Right ventricle myocardium superior (tissue), 1 donor: Measurements from ENCODE around the gene CYSRT1. TPM values are rescaled to one million over a fixed set of nuclear protein-coding genes. Genes with fewer than 3 reads are reported as not detected.
"Not testable (repeated sequence)": the region's sequence is repeated elsewhere in the genome, so short reads cannot be mapped to it uniquely, and the experiment has no call there.

Source experiments
- ATAC-seq: fragments of 200-7000 bp; cut with Tn5 transposase; one replicate; pipeline ENCODE4 v1.9.1; 2020; ENCODE audit warnings: mild to moderate bottlenecking; ENCODE audit not compliant: poor library complexity
- DNase-seq: peaks from one replicate; pipeline ENCODE4 v3.0.0-alpha.2; 2020
- intact Hi-C: fragments of 100-400 bp; cut with DNase I; formaldehyde crosslinking; loops from one replicate; pipeline ENCODE4 v1.11.2; 2022
- total RNA-seq: library from RNA; stranded (reverse); fragmentation: NEBNext Ultra II Directional; extraction: Animal tissue kit (Norgen Biotek cat#: 25700); gene quantifications from one replicate; pipeline ENCODE4 v1.2.1, GENCODE V29; 2021
- donor health status: DM: no; HTN: yes; CAD: no; lungs with severe emphysema.

The CYSRT1 gene
- total RNA-seq, 1 donor from 2014 or later: not detected

DNA sequence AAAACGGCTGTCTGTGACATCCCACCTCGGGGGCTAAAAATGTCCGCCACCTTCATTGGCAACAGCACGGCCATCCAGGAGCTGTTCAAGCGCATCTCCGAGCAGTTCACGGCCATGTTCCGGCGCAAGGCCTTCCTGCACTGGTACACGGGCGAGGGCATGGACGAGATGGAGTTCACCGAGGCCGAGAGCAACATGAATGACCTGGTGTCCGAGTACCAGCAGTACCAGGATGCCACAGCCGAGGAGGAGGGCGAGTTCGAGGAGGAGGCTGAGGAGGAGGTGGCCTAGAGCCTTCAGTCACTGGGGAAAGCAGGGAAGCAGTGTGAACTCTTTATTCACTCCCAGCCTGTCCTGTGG is 18.3 kb downstream of the CYSRT1 start:
- ATAC-seq, DNase-seq, intact Hi-C loops: not testable (repeated sequence)

DNA sequence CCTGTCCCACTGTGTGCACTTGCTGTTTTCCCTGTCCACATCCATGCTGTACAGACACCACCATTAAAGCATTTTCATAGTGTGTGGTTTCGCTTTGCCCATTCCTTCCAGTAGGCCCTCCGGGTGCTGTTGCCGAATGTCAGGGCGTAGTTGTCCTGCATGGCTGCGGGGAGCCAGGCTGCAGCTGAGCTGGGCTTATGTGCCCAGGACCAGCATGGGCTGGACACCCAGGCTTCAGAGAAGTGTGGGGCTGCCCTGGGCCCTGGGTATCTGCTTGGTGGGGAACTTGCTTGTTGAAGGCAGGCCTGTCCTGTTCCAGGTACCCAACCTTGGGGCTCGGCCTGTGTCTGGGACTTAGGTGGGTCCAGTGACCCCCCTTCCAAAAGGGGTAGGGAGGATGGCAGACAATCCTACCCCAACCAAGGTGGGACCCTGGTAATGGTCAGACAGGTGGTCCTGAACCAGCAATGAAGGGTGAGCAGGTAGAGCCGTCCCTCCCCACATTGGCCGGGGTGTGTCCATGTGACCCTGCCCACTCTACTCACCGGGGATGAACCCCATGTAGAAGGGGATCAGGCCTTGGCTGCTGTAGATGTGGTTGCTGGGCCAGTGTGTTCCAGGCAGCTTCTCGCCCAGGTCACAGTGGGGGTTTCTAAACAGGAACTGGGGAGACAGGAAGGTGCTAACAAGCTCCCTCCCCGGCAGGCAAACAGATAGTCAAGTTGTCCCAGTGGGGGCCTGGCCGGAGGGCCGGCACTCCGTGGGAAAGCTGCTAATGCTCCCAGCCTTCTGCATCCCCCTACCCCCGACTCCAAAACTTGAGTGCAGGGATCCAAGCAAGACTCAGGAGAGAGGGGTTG is 18.9 kb downstream of the CYSRT1 start:
- ATAC-seq (no peak), DNase-seq (no peak)
- intact Hi-C loops: no loop called here

DNA sequence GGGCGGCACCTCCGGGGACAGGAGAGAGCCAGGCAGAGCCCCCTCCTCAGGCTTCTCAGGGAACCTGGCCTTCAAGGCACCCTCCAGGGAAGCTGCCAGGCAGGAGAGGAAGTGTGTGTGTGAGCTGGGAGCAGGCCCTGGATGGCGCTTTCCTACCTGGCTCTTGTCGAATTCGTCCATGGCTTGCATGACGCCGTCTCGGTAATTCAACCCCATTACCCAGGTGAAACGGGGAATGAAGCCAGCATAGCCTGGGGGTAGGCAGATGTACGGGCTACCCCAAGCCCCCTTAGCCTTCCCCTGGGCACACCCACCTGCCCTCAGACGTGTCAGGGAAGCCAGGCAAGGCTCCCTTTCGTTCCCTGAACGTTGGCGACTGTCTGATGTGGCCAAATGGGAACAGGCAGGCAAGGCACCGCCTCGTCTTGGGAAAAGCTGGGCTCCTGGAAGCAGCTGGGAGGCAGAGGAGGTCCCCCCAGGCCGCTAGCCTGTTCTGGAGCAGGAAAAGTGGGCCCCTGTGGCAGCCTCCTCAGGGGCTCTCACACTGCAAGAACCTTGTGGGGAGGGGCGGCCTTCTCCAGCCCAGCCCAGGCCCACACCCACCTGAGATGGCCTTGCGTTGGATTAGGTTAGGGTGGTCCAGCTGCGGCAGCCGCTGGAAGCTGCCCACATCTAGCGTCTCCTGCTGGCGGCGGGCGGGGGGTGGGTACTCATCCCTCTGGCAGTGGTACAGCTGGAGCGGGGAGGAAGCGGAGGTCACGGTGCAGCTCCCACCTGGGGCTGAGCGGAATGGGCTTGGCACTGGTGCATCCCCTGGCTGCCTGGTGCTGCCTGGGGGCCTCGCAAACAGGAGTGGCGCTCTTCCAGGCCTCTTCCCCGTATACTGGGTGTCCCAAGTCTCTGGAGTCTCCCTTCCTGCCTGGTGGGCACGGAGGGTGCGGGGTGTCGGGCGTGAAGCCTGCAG is 19.8 kb downstream of the CYSRT1 start:
- intact Hi-C loops: no loop called here
- ATAC-seq: no peak
- DNase-seq: no peak

DNA sequence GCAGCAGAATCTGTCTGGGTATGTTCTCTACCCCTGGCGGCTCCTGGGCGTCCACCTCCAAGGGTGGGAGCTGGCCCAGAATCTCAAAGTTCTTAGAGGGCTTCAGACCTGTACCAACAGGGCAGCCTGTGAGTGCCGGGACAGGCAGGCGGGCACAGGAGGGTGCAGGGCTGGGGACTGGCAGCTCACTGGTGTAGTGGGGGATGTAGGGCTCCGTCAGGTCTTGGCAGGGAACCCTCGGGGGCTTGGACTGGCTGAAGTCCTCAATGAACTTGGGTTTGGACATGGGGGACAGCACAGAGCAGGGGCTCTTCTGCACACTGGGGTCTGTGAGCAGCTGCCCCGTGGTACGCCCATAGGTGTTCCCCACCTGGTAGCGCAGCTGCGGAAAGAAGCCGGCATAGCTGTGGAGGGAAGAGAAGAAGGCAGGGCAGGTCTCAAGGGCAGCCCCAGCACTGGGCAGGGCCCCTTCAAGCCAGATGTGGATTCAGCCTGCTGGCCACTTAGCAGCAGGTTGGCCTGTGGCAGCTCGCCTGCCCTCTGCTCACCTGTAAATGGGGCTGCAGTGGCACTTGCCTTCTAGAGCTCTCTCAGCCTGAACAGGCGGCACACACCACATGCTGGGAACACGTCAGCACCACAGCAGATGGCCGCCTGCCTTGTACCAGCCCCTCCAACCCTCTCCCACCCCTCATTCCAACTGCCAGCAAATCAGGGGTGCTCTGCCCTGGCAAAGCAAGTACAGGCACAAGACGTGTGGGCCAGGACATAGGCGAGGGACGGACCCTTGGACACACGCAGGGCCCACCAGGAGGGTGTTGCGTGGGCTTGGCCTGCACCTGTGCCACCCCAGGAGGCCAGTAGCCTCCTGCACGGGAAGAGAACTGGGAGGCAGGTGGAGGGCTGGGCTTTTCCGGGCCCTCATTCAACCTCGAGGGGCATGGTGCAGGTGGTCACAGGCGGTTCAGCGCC is 20.8 kb downstream of the CYSRT1 start:
- intact Hi-C loops: no loop called here
- no peak for ATAC-seq
- DNase-seq: no peak

DNA sequence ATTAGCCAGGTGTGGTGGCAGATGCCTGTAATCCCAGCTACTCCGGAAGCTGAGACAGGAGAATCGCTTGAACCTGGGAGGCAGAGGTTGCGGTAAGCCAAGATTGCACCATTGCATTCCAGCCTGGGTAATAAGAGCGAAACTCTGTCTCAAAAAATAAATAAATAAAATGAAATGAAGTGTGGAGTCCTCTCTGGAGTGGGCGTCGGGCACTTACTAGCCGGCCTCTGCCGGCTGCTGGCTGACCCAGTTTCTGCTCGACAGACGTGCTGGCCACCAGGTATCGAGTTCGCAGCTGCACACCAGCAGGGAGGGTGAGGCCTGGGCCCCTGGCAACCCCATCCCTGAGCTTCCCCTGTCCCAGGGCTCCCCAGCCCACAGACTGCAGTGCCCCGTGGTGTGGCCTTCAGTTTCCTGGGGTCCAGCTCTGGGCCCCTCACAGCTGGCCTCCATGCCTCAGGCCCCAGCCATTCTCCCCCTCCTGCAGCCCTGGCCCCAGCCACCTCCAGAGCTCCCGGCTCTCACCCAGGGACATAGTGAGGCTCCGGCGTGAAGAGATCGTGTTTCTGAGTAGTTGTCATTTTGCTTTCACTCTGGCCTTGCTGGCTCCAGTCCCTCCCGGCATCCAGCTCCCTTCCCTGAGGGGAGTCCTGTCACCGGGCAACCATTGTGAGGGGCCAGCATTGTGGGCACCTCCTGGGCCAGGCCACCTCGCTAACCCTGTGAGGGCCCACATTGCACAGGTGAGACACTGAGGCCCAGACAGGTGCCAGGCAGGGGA is 22.4 kb downstream of the CYSRT1 start:
- DNase-seq: no peak
- no peak for ATAC-seq
- intact Hi-C loops: no loop called here

DNA sequence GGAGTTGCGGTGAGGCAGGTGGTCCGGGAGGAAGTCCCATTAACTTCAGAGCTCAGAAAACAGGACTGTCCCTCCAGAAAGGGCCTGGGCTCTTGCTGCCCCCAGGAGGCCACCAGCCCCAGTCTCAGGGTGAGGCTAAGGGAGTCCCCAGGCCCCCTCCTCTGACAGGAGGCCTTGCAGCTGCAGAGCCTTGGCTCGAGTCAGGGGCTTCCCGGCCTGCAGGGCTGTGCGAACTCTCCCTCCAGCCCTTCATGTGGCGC is 22.9 kb downstream of the CYSRT1 start:
- intact Hi-C loops: no loop called here
- ATAC-seq (no peak), DNase-seq (no peak)

DNA sequence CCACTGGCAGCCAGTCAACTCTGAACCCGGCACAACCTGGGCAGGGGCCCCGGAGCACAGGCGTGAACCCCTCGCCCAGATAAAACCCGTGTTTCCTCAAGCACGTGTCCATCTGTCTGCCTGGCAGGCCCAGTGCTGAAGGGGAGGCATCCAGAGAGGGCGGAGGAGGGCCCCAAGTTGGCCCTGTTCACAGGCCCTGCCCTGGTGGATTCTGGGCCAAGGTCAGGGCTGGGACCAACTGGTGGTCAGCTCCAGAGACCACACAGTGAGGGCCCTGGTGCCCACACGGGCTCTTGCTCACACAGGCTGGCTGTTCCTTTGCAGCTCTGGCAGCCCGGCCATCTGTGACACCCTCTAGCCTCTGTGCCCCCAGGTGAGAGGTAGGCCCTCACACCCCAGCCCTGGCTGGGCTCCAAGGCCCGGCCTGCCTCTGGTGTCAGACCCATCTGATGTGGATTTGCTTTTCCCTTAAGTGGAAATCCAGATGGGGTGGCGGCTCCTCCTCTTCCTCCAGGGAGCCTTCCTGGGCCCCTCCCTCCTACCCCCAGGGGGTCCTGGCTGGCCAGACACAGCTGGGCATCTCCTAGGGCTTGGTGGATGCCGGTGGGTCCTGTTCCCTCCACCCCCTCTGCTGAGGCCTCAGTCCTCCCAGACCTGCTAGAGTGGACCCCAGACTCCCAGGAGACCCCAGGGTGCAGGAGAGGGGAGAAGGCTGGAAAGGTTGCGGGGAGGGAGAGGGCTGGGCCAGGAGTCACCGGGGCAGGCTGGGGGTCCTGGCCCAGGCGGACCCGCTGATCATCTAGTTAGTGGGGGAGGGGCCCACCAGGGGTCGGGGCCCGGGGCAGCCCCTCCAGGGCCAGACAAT is 25.6 kb downstream of the CYSRT1 start:
- DNase-seq (peak; percentile 64), ATAC-seq (peak; percentile 36)
- intact Hi-C loops: no loop called here

DNA sequence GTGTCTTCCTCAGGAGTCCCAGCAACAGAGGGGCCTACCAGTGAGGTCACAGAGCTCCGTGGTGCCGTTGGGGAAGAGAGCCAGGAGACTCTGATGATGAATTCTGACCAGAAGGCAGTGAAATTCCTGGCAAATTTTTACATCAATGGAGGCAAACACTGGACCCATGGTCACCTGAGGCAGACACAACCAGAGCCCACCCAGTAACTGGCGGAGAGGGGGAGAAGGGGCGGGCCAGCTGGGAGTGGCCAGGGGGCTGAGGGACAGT is 26.2 kb downstream of the CYSRT1 start, which contains the start of gene STPG3:
Gene STPG3, plus strand, starts transcription at position 93 of the 268 bp plus-strand sequence. Its CDS starts 1 bp downstream, at position 94.
- DNase-seq (no peak), ATAC-seq (no peak)
- intact Hi-C loops: no loop called here

DNA sequence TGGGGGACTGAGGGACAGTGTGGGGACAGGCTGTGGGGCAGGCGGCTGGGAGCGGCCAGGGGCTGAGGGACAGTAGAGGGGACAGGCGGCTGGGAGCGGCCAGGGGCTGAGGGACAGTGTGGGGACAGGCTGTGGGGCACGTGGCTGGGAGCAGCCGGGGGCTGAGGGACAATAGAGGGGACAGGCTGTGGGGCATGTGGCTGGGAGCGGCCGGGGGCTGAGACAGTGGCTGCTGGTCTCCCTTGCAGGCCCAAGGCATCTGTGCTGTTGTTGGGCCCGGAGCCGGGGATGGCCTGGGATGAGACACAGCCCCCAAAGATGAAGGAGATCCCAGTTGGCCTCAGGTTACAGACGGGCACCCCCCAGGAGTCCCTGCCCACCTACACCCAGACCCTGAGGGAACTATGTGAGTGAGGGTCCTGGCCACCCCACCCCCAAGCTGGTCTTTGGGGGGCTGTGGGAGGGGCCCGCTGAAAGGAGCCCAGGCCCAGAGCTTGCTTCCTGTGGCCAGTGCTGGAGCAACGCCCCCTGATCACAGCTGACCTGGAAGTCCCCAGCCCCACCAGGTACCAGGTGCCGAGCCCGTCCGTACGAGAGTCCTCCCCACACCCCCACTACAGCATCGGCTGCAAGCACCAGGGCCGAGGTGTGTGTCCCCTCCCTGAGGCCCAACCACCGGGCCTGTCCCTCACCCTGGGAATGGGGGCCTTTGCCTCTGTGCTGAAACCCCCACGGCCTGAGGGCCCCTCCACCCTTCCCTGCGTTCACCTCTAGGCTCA is 26.7 kb downstream of the CYSRT1 start:
- DNase-seq (no peak), ATAC-seq (no peak)
- intact Hi-C loops: no loop called here

DNA sequence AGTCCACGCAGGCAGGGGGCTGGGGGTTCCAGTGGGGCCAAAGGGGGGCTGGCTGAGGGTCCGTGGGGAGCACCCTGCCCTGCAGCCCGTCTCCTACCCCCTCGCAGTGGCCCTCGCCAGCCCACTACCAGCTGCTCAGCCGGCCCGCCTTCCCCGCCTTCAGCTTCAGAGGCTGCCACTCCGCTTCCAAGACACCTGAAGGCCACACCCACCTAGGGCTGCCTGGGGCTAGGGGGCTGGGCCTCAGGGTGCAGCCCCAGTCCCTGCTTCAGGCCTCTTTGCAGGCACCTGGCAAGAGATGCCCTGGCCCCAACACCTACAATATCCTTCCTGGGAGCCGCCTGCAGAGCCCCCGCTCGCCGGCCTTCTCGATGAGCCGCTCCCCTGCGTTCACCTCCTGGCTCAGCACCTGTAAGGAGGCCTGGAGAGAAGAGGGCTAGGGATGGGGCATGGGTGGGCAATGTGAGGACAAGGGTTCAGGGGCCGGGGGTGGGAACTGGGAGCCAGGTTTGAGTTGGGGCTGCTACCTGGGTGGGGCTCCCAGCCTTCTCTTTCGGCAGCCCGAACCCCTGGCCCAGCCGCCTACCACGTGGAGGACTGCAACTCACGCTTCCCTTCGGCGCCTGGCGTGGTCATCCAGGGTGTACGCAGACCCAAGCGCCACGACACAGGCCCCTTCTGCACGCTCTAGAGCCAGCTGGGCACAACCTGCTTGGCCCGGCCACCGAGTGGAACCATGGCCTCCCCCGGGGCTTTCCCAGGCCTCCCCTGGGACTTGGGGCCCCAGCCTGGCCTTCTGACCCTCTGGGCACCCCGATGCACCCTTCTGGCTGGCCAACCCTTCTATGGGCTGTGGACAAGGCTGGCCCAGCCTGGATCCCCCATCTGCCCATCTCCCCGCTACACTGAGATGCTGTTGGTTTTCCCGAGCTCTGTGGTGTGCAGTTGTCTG is 27.9 kb downstream of the CYSRT1 start:
- ATAC-seq (no peak), DNase-seq (no peak)
- intact Hi-C loops: no loop called here

DNA sequence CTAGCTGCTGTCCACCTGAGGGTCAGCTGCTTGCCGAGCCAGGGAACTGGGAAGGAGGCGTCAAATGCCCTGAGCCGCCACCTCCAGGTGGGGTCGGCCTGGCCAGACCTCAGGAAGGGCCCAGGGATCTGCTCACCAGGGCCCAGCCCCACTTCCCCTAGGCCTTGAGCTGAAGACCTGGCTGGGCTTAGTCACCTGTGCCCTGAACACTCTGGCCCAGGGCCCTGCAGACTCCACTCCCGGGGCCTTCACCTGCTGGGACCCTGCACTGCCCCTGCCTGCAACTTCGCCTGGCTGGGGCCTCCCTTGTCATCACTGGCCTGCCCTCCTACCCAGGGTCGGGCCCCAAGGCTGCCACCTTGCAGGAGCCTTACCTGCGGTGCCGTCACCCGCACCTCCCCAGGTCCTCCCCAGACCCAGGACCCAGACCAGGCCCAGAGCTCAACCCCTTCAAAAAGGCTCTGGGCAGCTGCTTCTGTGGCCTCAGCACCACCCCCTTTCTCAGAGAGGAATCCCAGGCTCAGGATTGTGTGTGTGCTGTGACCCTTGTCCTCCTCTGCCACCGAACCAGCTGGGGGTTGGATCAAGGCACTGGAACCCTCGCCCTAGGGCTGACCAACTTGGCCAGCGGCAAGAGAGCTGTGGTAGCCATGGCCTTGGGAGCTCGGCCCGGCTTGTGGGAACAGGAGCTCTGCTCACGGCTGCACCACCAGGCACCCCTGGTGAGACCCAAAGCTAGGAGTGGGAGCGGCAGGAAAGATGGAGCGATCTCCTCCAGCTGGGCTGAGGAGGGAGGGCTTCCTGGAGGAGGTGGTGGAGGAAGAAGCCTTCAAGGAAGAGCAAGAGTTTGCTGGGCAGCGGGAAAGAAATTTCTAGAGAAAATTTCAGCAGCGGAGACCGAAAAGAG is 29.0 kb downstream of the CYSRT1 start:
- no peak for DNase-seq
- intact Hi-C loops: no loop called here
- no peak for ATAC-seq

DNA sequence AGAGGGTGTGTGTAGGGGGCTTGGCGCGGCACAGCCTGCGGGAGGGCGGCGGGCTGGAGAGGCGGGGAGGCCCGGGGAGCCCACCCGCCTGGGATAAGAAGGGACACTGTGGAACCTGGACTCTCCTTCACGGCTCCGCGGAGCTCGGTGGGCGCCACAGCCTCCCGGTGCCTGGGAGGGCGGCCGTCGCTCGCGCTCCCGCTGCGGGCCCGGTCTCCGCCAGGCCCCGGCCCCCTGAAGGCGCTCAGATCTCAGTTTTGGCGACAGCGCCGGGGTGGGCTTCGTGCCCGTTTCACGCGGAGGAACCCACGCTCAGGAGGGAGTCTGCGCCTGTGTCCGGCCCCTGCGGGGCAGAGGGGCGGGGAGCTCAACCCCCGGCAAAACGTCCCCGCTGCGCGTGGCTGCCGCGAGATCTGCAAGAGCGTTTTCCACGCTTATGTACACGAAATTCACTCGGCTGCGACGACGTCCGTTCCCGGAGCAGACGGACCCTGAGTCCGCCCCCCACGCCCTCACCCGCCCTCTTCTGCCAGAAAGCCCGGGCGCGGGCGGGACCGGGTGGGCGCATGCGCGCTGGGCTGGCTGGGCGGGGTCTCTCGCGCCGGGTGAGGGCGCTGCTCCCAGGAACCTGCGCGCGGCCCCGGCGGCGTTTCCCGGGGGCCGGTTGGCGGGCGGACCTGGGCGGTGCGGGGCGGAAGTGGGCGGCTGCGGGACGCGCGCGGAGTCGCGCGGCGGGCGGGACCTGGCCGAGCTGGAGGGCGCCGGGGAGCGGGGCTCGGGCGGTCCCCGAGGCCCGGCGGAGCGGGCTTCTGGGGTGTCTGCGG is 29.9 kb downstream of the CYSRT1 start, which contains the start of gene NELFB:
Gene NELFB, plus strand, starts transcription at position 704 of the 824 bp plus-strand sequence.
- peak; percentile 97 for DNase-seq
- peak; percentile 92 for ATAC-seq
- intact Hi-C loops: no loop called here

DNA sequence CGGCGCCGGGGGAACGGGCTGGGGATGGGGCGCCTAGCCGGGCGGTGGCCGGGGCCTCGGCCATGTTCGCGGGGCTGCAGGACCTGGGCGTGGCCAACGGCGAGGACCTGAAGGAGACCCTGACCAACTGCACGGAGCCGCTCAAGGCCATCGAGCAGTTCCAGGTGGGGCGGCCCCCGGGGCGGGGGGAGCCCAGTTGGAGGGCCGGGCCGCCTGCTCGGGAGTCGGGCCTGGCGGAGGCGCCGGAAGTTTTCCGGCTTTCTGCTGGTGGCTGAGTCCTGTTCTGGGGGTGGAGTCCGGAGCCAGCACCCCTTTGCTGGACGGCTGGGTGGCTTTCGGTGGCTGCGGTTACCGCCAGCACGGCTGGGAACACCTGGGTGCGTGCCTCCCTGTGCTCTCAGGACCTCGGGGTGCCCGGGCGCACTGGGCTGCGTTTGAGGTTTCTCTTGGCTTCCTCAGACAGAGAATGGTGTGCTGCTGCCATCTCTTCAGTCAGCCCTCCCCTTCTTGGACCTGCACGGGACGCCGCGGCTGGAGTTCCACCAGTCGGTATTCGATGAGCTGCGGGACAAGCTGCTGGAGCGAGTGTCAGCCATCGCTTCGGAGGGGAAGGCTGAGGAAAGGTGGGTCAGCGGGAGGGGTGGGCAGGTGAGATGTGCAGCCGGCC is 30.6 kb downstream of the CYSRT1 start:
- ATAC-seq (peak; percentile 20), DNase-seq (no peak)
- intact Hi-C loops: no loop called here
